SK-N-MC (cell line): ENCODE data around the gene UBE2O.
A peak's percentile ranks its signal among the peaks of the same experiment; 100 is the strongest.
"Not testable (repeated sequence)": the region's sequence is repeated elsewhere in the genome, so short reads cannot be mapped to it uniquely, and the experiment has no call there.

Experiments used
- DNase-seq: peaks from one replicate; pipeline ENCODE4 v3.0.0-alpha.2; 2011; ENCODE audit warnings: low read depth, low spot score
- H3K27ac ChIP-seq: fragments of 200-600 bp; sonication (generic); 2 replicates; pipeline ENCODE4 v1.5.1; 2016; ENCODE audit warnings: mixed run types
- H3K36me3 ChIP-seq: fragments of 200-600 bp; sonication (generic); 2 replicates; pipeline ENCODE4 v1.6.1; 2017; ENCODE audit warnings: antibody characterized with exemption, low read length, mixed read lengths; ENCODE audit not compliant: insufficient read depth
- H3K4me3 ChIP-seq: fragments of 200-600 bp; sonication (generic); 2 replicates; pipeline ENCODE4 v1.5.1; 2016
- H3K9ac ChIP-seq: fragments of 200-600 bp; sonication (generic); 2 replicates; pipeline ENCODE4 v1.8.0; 2017; ENCODE audit warnings: mixed run types, mixed read lengths; ENCODE audit not compliant: insufficient read length
- H3K9me3 ChIP-seq: fragments of 200-600 bp; sonication (generic); 2 replicates; pipeline ENCODE4 v1.6.1; 2017; ENCODE audit warnings: low read depth, mild to moderate bottlenecking, antibody characterized with exemption, low read length, moderate library complexity, mixed read lengths
- EZH2 ChIP-seq: fragments of 200-600 bp; sonication (generic); IDR thresholded peaks from one replicate; pipeline ENCODE4 v1.6.1; 2017; ENCODE audit warnings: antibody characterized with exemption
- FOXP2 ChIP-seq: optimal IDR thresholded peaks from 2 replicates; pipeline ENCODE3; 2011; ENCODE audit warnings: mild to moderate bottlenecking, moderate library complexity; ENCODE audit not compliant: insufficient read depth; ENCODE audit errors: extremely low read length, control extremely low read depth
- POLR2AphosphoS5 ChIP-seq: IDR thresholded peaks from 2 replicates; pipeline ENCODE4 v1.6.1; 2012; ENCODE audit warnings: mild to moderate bottlenecking, low read depth, low read length, borderline replicate concordance

Gene UBE2O

DNA sequence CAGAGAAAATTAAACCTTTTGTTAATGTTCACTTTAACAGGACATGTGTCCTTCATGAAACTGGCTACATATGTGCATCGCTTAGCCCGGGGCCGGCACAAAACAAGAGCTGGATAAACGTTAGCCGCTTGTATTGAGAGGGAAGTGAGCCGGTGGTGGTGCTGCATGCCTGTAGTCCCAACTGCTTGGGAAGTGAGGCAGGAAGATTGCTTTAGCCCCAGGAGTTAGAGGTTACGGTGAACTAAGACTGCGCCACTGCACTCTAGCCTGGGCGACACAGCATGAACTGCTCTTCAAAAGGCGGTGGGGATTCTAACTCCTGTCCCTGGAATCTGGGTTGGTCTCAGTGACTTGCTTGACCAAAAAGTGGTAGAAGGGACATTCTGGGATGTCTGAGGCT is 83.6 kb downstream of the UBE2O start:
- Histone ChIP-seq H3K36me3 (no peaks in the 10 kb centered on the region), H3K27ac (peak overlapping the region; percentile 98), H3K9ac (peak overlapping the region; percentile 70), H3K4me3 (peak overlapping the region; percentile 80), H3K9me3 (no peaks in the 10 kb centered on the region)
- no peak for DNase-seq
- TF ChIP-seq EZH2 (no peak), POLR2AphosphoS5 (no peak), FOXP2 (no peak)

DNA sequence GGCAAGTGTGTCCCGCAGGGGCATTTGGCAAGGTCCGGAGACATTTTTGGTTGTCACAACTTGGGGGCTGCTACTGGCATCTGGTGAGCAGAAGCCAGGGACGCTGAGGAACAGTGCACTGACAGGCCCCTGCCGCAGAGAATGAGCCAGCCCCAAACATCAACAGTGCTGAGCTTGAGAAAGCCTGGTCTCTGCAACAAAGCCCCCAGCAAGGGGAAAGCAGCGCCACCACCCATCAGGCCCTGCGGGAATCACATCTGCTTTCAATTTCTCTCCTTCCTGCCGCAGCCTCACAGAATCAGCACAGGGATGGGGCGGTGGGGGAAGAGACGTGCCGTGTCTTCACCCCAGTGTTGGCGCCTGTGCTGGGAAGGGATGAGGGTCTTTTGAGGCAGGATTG is 84.4 kb downstream of the UBE2O start:
- Histone ChIP-seq H3K9me3 (no peaks in the 10 kb centered on the region), H3K9ac (peak overlapping the region; percentile 70), H3K4me3 (peak overlapping the region; percentile 80), H3K27ac (peak overlapping the region; percentile 98), H3K36me3 (no peaks in the 10 kb centered on the region)
- peak; percentile 96 for DNase-seq
- TF ChIP-seq POLR2AphosphoS5 (peak; percentile 75), FOXP2 (peak; percentile 87), EZH2 (no peak)

DNA sequence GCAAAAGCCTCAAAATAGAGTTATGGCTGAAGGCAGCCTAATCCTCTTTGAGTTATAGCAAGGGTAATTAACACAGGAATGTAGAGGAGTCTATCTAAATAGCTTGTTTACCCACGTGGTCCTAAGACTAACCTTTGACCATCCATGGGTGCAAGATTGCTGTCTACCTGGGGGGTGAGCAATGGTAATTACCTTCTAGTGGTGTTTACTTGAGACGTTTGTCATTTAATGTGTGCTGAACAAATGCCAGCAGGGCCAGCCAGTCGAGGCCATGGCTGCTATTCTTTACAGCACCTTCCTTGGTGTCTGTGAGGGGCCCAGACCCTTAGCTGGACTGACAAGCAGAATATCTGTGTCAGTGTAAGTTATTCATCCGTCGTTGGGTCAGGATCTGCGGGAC is 85.3 kb downstream of the UBE2O start:
- peak overlapping the region; percentile 98 for H3K27ac ChIP-seq
- TF ChIP-seq EZH2 (no peak), FOXP2 (no peak), POLR2AphosphoS5 (no peak)
- H3K4me3 ChIP-seq: peak overlapping the region; percentile 15; the same call in 1 of the 2 replicates
- no peaks in the 10 kb centered on the region for H3K9me3 ChIP-seq
- H3K9ac ChIP-seq: peak overlapping the region; percentile 37
- H3K36me3 ChIP-seq: no peaks in the 10 kb centered on the region
- no peak for DNase-seq

DNA sequence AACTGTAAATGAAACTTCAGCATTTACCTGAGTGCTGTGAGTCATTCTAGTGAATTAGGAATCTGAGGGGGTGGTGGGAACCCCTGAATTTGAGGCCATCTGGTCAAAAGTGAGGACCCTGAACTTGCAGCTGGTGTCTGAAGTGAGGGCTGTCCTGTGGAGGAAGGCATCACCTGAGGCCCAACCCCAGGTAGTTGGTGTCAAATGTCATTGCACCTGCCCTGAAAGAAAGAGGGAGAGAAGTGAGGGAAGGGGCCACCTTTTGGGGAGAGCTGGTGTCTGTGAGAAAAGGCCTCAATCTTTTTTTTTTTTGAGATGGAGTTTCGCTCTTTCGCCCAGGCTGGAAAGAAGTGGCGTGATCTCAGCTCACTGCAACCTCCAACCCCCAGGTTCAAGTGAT is 86.7 kb downstream of the UBE2O start:
- TF ChIP-seq FOXP2 (no peak), POLR2AphosphoS5 (no peak), EZH2 (no peak)
- Histone ChIP-seq H3K36me3 (no peaks in the 10 kb centered on the region), H3K27ac (no peak overlapping the region), H3K9ac (no peak overlapping the region), H3K9me3 (no peaks in the 10 kb centered on the region), H3K4me3 (no peak overlapping the region)
- DNase-seq: no peak

DNA sequence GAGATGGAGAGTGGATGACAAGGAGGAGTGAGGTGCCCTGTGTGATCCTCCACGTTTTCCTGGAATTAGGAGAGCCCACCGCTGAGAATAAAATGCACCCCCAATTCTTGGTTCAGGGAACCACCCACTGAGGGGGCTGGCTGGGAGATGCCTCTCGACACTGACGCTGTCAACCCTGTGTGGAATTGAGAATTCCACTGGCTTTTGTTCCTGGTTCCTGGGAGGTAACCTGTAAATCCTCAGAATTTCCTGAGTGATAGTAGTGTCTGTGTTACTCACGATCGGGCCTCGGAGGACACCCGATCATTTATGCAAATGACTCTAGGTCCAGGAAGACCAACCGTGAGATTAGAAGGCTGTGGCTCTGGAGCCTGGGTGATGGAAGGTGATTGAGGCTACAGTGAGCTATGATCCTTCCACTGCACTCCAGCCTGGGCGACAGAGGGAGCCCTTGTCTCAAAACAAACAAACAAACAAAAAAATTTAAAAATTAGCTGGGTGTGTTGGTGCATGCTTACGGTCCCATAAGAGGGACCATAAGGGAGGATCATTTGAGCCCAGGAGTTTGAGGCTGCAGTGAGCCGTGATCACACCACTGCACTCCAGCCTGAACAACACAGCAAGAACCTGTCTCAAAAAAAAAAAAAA is 87.6 kb downstream of the UBE2O start:
- no peaks in the 10 kb centered on the region for H3K9me3 ChIP-seq
- H3K27ac ChIP-seq: no peak overlapping the region
- no peaks in the 10 kb centered on the region for H3K36me3 ChIP-seq
- no peak for DNase-seq
- H3K9ac ChIP-seq: no peak overlapping the region
- TF ChIP-seq POLR2AphosphoS5: no peak
- no peak for TF ChIP-seq FOXP2
- no peak for TF ChIP-seq EZH2
- no peak overlapping the region for H3K4me3 ChIP-seq

DNA sequence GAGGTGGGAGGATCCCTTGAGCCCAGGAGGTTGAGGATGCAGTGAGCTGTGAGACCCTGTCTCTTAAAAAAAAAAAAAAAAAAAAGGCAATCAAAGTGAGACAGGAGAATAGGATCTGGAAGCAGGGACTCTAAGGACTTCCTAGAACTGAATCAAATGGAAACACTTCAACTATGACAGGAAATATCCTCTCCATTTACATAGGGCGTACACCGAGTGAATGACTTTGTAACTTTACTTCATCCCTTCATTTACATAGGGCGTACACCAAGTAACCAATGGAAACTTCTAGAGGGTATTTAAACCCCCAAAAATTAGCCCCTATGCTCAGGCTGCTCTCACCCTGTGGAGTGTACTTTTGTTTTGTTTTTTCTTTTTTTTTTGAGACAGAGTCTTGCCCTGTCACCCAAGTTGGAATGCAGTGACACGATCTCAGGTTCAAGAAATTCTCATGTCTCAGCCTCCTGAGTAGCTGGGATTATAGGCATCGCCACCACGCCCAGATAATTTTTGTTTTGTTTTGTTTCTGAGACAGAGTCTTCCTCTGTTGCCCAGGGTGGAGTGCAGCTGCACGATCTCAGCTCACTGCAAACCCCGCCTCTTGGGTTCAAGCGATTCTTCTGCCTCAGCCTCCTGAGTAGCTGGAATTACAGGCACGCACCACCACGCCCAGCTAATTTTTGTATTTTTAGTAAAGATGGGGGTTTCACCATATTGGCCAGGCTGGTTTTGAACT is 89.7 kb downstream of the UBE2O start:
- DNase-seq: no peak
- H3K9me3 ChIP-seq: no peaks in the 10 kb centered on the region
- no peak overlapping the region for H3K4me3 ChIP-seq
- TF ChIP-seq POLR2AphosphoS5 (no peak), EZH2 (no peak), FOXP2 (no peak)
- H3K27ac ChIP-seq: no peak overlapping the region
- no peak overlapping the region for H3K9ac ChIP-seq
- H3K36me3 ChIP-seq: no peaks in the 10 kb centered on the region

DNA sequence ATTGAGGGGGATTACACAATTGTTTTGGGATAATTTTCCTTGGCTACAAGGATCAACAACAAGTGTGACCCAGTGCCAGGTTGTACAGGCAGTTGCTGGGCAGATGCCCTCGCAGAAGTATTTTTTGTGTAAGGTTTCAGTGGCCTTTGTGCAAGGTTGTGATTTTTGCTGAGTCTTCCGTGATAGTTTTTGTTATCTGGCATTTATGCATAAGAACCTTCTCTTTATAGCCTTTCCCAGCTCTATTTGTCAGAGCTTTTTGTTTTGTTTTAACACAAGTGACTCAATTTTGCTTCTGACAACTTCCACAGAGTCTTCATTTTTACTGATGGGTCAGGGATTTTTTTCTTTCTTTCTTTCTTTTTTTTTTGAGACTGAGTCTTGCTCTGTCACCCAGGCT is 92.5 kb downstream of the UBE2O start:
- Histone ChIP-seq H3K27ac (no peak overlapping the region; the same call in 1 of the 2 replicates), H3K36me3 (no peaks in the 10 kb centered on the region), H3K9me3 (no peaks in the 10 kb centered on the region), H3K4me3 (no peak overlapping the region), H3K9ac (no peak overlapping the region)
- TF ChIP-seq POLR2AphosphoS5: no peak
- no peak for TF ChIP-seq FOXP2
- no peak for TF ChIP-seq EZH2
- DNase-seq: no peak

DNA sequence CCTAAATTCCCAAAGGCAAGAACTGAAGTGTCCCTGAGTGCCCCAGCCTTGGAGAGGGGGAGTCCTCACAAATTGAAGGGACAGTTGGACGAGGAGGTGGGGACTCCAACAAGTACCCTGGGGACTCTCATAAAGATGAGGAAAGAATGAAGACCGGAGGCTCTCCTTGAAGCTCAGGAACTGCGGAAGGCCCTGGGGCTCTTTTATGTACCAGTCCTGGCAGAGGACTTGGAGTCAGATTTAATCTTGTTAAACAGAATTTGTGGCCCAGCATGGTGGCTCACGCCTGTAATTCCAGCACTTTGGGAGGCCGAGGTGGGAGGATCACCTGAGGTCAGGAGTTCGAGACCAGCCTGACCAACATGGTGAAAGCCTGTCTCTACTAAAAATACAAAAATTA is 93.2 kb downstream of the UBE2O start:
- H3K9ac ChIP-seq, H3K27ac ChIP-seq, DNase-seq, H3K9me3 ChIP-seq, H3K36me3 ChIP-seq, H3K4me3 ChIP-seq: not testable (repeated sequence)
